Endothelial cell of umbilical vein (primary cell): ENCODE results near the gene UBE2E2. TPM values are rescaled to one million over a fixed set of nuclear protein-coding genes. Genes with fewer than 3 reads are reported as not detected.

ENCODE experiments used
- BruUV-seq: library from RNA; stranded (reverse); fragments of 400-500 nt; replicated peaks from 2 replicates; lab custom pipeline; 2021; lab: Mats Ljungman, UMichigan
- CTCF ChIA-PET: fragments of 300-600, 350-600 bp; sonication (Branson Sonifier 250); formaldehyde crosslinking; loops from one replicate; lab custom pipeline; 2021; ENCODE audit warnings: antibody characterized with exemption, inconsistent platforms; lab: Charles Lee
- POLR2A ChIA-PET: fragments of 300-600, 350-600 bp; sonication (Branson Sonifier 250); formaldehyde crosslinking; loops from one replicate; lab custom pipeline; 2021; ENCODE audit warnings: antibody characterized with exemption, inconsistent platforms; lab: Charles Lee
- DNase-seq: peaks from one replicate; pipeline ENCODE4 v3.0.0-alpha.2; 2011; ENCODE audit warnings: low read depth, low spot score
- FAIRE-seq: peaks from 2 replicates; lab custom pipeline; 2011; peaks lifted over from hg19 to GRCh38; lab: Jason Lieb, UNC
- H2AFZ ChIP-seq: 2 replicates; pipeline ENCODE4 v1.6.0; 2012; ENCODE audit warnings: low read depth, low read length, control low read depth, inconsistent platforms
- H3K27ac ChIP-seq: 2 replicates; pipeline ENCODE4 v1.5.1; 2011; ENCODE audit warnings: low read depth, mild to moderate bottlenecking, control low read depth, low read length, moderate library complexity; ENCODE audit not compliant: insufficient read depth
- H3K27me3 ChIP-seq, 2 experiments: 2 replicates each; pipeline versions ENCODE4 v1.6.0 to v1.6.1; 2011; ENCODE audit warnings: low read length in 2 of 2, mixed read lengths in 1 of 2; ENCODE audit not compliant: control insufficient read depth in 2 of 2, insufficient read depth in 2 of 2
- H3K36me3 ChIP-seq, 2 experiments: 2 replicates in 1 of 2; 3 replicates in 1 of 2; pipeline ENCODE4 v1.5.1; 2011; ENCODE audit warnings: low read length in 2 of 2, mild to moderate bottlenecking in 1 of 2, moderate library complexity in 1 of 2; ENCODE audit not compliant: control insufficient read depth in 2 of 2, insufficient read depth in 2 of 2; ENCODE audit errors: extremely low read depth in 1 of 2
- H3K4me1 ChIP-seq: 3 replicates; pipeline ENCODE4 v1.5.1; 2011; ENCODE audit warnings: mild to moderate bottlenecking, low read length; ENCODE audit not compliant: control insufficient read depth, insufficient read depth; ENCODE audit errors: extremely low read depth
- H3K4me2 ChIP-seq: 2 replicates; pipeline ENCODE4 v1.6.1; 2011; ENCODE audit warnings: low read length, control low read depth, mixed read lengths; ENCODE audit not compliant: insufficient read depth
- H3K4me3 ChIP-seq, 3 experiments: fragments of 200-600 bp in 1 of 3; sonication (generic), shearing (Covaris generic) in 1 of 3; replicated peaks in 1 of 3; 2 replicates each; pipeline ENCODE4 v1.5.1; 2011 to 2016; ENCODE audit warnings: control low read depth in 3 of 3, low read length in 3 of 3, mild to moderate bottlenecking in 2 of 3, inconsistent platforms in 1 of 3, low read depth in 1 of 3, moderate library complexity in 1 of 3; ENCODE audit not compliant: insufficient read depth in 1 of 3
- H3K79me2 ChIP-seq: 2 replicates; pipeline ENCODE4 v1.6.0; 2012; ENCODE audit warnings: low read length, inconsistent platforms; ENCODE audit not compliant: control insufficient read depth, insufficient read depth
- H3K9ac ChIP-seq: replicated peaks from 2 replicates; pipeline ENCODE3; 2011; ENCODE audit warnings: low read length, control low read depth; ENCODE audit not compliant: insufficient read depth; ENCODE audit errors: extremely low read depth
- H3K9me1 ChIP-seq: replicated peaks from 3 replicates; pipeline ENCODE4 v1.6.0; 2011; ENCODE audit warnings: mild to moderate bottlenecking, low read length; ENCODE audit not compliant: control insufficient read depth, insufficient read depth; ENCODE audit errors: extremely low read depth
- H3K9me3 ChIP-seq: replicated peaks from 2 replicates; pipeline ENCODE4 v1.5.1; 2012; ENCODE audit warnings: low read length, inconsistent platforms; ENCODE audit not compliant: control insufficient read depth, insufficient read depth
- H4K20me1 ChIP-seq: replicated peaks from 2 replicates; pipeline ENCODE3; 2011; ENCODE audit warnings: mild to moderate bottlenecking, low read length; ENCODE audit not compliant: control insufficient read depth, insufficient read depth; ENCODE audit errors: extremely low read depth
- CTCF ChIP-seq, 2 donors: IDR thresholded peaks; 1 replicate in 1 of 2; 2 replicates in 1 of 2; pipeline ENCODE4 v1.5.1; 2011; ENCODE audit warnings: low read length in 2 of 2, mild to moderate bottlenecking in 2 of 2, moderate library complexity in 2 of 2, control low read depth in 1 of 2, inconsistent platforms in 1 of 2, low read depth in 1 of 2; ENCODE audit not compliant: insufficient read depth in 1 of 2; ENCODE audit errors: extremely low read depth in 1 of 2
- EZH2 ChIP-seq: IDR thresholded peaks from 2 replicates; pipeline ENCODE4 v1.6.1; 2012; ENCODE audit warnings: borderline replicate concordance, low read depth, mild to moderate bottlenecking, moderate library complexity, low read length, inconsistent platforms; ENCODE audit not compliant: severe bottlenecking
- FOS ChIP-seq: IDR thresholded peaks from 2 replicates; pipeline ENCODE4 v1.6.1; 2011; ENCODE audit warnings: mild to moderate bottlenecking, low read length, moderate library complexity, borderline replicate concordance; ENCODE audit not compliant: insufficient read depth
- GATA2 ChIP-seq: IDR thresholded peaks from 2 replicates; pipeline ENCODE4 v1.7.0; 2011; ENCODE audit warnings: low read depth, mild to moderate bottlenecking, moderate library complexity, mixed read lengths, low read length; ENCODE audit not compliant: insufficient read length, insufficient read depth
- JUN ChIP-seq: IDR thresholded peaks from 2 replicates; pipeline ENCODE4 v1.6.1; 2011; ENCODE audit warnings: borderline replicate concordance, low read depth; ENCODE audit not compliant: insufficient read length, insufficient read depth
- MYC ChIP-seq: IDR thresholded peaks from one replicate; pipeline ENCODE4 v1.6.1; 2011; ENCODE audit warnings: mild to moderate bottlenecking, low read depth, low read length
- POLR2A ChIP-seq: IDR thresholded peaks from 2 replicates; pipeline ENCODE4 v1.6.1; 2012; ENCODE audit warnings: low read depth, mild to moderate bottlenecking, control low read depth, low read length
- POLR2AphosphoS5 ChIP-seq: IDR thresholded peaks from 2 replicates; pipeline ENCODE4 v1.6.1; 2012; ENCODE audit warnings: low read depth, mild to moderate bottlenecking, control low read depth, low read length, moderate library complexity; ENCODE audit not compliant: insufficient read depth
- dilution Hi-C: fragments of 300-500 bp; cut with MboI; formaldehyde crosslinking; loops from one replicate; pipeline ENCODE4 v1.15.0; 2019; ENCODE audit warnings: low sequenced_read_pairs; ENCODE audit not compliant: extremely low pct_ligation_motif_present
- intact Hi-C: fragments of 100-400 bp; cut with micrococcal nuclease; formaldehyde crosslinking; loops from one replicate; pipeline ENCODE4 v1.10.0; 2022
- polyA plus RNA-seq, 4 experiments: library from polyadenylated mRNA; depleted of rRNA in 3 of 4; stranded (reverse) in 3 of 4; unstranded in 1 of 4; fragments of >200 nt; gene quantifications; 2 replicates each; pipeline versions ENCODE4 v1.2.1 to v1.2.3, GENCODE V29; 2011 to 2012; ENCODE audit warnings: missing spikeins in 1 of 4
- total RNA-seq: library from RNA; stranded (reverse); gene quantifications from 2 replicates; pipeline ENCODE4 v1.2.3, GENCODE V29; 2021
- TF ChIP-seq, protein P1 (sequence below): IDR thresholded peaks from 2 replicates; pipeline ENCODE4 v1.6.1; 2011; ENCODE audit not compliant: insufficient read depth, insufficient read length

UBE2E2 gene
- total and polyA plus RNA-seq, 2 donors (not counting 3 experiments of a cell fraction or from before 2014, with no cell fraction given) = 37.0 to 45.4 TPM

- no peak for TF ChIP-seq EZH2
- TF ChIP-seq JUN = no peak
- no peak for TF ChIP-seq FOS
- TF ChIP-seq, protein P1, sequence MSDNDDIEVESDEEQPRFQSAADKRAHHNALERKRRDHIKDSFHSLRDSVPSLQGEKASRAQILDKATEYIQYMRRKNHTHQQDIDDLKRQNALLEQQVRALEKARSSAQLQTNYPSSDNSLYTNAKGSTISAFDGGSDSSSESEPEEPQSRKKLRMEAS = no peak
- TF ChIP-seq MYC = no peak
- no peak for TF ChIP-seq POLR2A
- FAIRE-seq (no peak), DNase-seq (no peak)
- Histone ChIP-seq H4K20me1 (peaks cover 4% of the 10 kb centered on the region), H3K27me3 (no peaks in the 10 kb centered on the region), H3K79me2 (peaks cover 14% of the 10 kb centered on the region), H2AFZ (no peak overlapping the region), H3K36me3 (no peaks in the 10 kb centered on the region), H3K4me1 (no peaks in the 10 kb centered on the region), H3K9ac (no peak overlapping the region), H3K9me1 (no peaks in the 10 kb centered on the region), H3K9me3 (no peaks in the 10 kb centered on the region), H3K27ac (no peak overlapping the region), H3K4me3 (no peak overlapping the region), H3K4me2 (no peak overlapping the region)
- ChIA-PET POLR2A (no interaction called here), CTCF (interaction anchor here (0.7 kb wide), 1 partner anchor 202 kb away, joined by 3 read pairs; no protein-coding TSS in a partner anchor)
- BruUV-seq = no TSS peak
- intact Hi-C loops (no loop called here), dilution Hi-C loops (no loop called here)
Observed at GRCh38 chr3:23236890-23237289, 33.8 kb downstream of the UBE2E2 start.

- Histone ChIP-seq H3K79me2 (peaks cover 7% of the 10 kb centered on the region), H3K4me3 (no peak overlapping the region), H4K20me1 (peaks cover 7% of the 10 kb centered on the region), H3K9ac (no peak overlapping the region), H3K9me1 (no peaks in the 10 kb centered on the region), H2AFZ (no peak overlapping the region), H3K4me2 (no peak overlapping the region), H3K4me1 (no peaks in the 10 kb centered on the region), H3K36me3 (no peaks in the 10 kb centered on the region), H3K27ac (no peak overlapping the region), H3K27me3 (no peaks in the 10 kb centered on the region), H3K9me3 (no peaks in the 10 kb centered on the region)
- DNase-seq (no peak), FAIRE-seq (no peak)
- TF ChIP-seq CTCF (IDR thresholded peaks at IDR 0.05; ENCODE audit: extremely low read depth in 1 of 2, insufficient read depth in 1 of 2, low read depth in 1 of 2, low read length in 2 of 2) = no peak
- no peak for TF ChIP-seq POLR2AphosphoS5
- no peak for TF ChIP-seq JUN
- TF ChIP-seq FOS = no peak
- TF ChIP-seq POLR2A = no peak
- TF ChIP-seq, protein P1 = no peak
- no peak for TF ChIP-seq MYC
- no peak for TF ChIP-seq GATA2
- no peak for TF ChIP-seq EZH2
- no TSS peak for BruUV-seq
- dilution Hi-C loops = no loop called here
- intact Hi-C loops = no loop called here
- CTCF ChIA-PET = interaction anchor here (1.5 kb wide), 1 partner anchor 10 kb away, joined by 3 read pairs; no protein-coding TSS in a partner anchor
- POLR2A ChIA-PET = no interaction called here
Observed at GRCh38 chr3:23238156-23238555, 35.0 kb downstream of the UBE2E2 start.
